Muscle of leg (tissue), 11 donors: Measurements from ENCODE around the gene SGCD. TPM values are rescaled to one million over a fixed set of nuclear protein-coding genes. Genes with fewer than 3 reads are reported as not detected.
A peak's percentile ranks its signal among the peaks of the same experiment; 100 is the strongest.

Experiments
- DNase-seq: peaks from one replicate; pipeline ENCODE4 v3.0.0; 2013
- H3K27ac ChIP-seq: one replicate; pipeline ENCODE4 v1.5.1; 2013; ENCODE audit warnings: mild to moderate bottlenecking, low read length, control low read depth
- H3K27me3 ChIP-seq: one replicate; pipeline ENCODE4 v1.6.1; 2013; ENCODE audit warnings: low read length; ENCODE audit not compliant: control insufficient read depth, insufficient read depth
- H3K36me3 ChIP-seq: one replicate; pipeline ENCODE4 v1.6.1; 2013; ENCODE audit warnings: low read length; ENCODE audit not compliant: control insufficient read depth, insufficient read depth
- H3K4me1 ChIP-seq: one replicate; pipeline ENCODE4 v1.6.1; 2013; ENCODE audit warnings: low read length; ENCODE audit not compliant: control insufficient read depth, insufficient read depth
- H3K4me3 ChIP-seq: one replicate; pipeline ENCODE4 v1.5.1; 2013; ENCODE audit warnings: low read length, control low read depth
- H3K9me3 ChIP-seq: replicated peaks from 2 replicates; pipeline ENCODE4 v1.6.1; 2013; ENCODE audit warnings: low read depth, low read length; ENCODE audit not compliant: control insufficient read depth
- WGBS: methylation state at CpG from one replicate; pipeline ENCODE4 v1.1.5; 2013; ENCODE audit warnings: missing lambda C conversion rate; ENCODE audit not compliant: insufficient coverage; 5-methylcytosine and 5-hydroxymethylcytosine counted together
- polyA plus RNA-seq, 8 donors: library from polyadenylated mRNA; unstranded; fragments of 120-200 nt; gene quantifications; one replicate each; pipeline versions ENCODE4 v1.2.1 to v1.2.3, GENCODE V29; 2013; ENCODE audit warnings: inconsistent platforms in 1 of 8, low replicate concordance in 1 of 8; ENCODE audit not compliant: insufficient read length in 8 of 8, insufficient read depth in 1 of 8
- total RNA-seq: library from RNA; stranded (reverse); fragments of 120-200 nt; gene quantifications from one replicate; pipeline ENCODE4 v1.2.4, GENCODE V29; 2013

Gene SGCD
- total and polyA plus RNA-seq, 9 donors, result 35.2 to 92.5 (median 82.7) TPM

GRCh38 chr5:156707750-156708149 lies 380.8 kb downstream of the SGCD start:
- WGBS, result no CpG with 5 or more reads among the region's 2 CpGs
- no peak overlapping the region for H3K27ac ChIP-seq

GRCh38 chr5:156715287-156715686 lies 388.3 kb downstream of the SGCD start:
- H3K4me3 ChIP-seq, result no peak overlapping the region
- DNase-seq, result no peak
- H3K27ac ChIP-seq, result no peak overlapping the region
- H3K9me3 ChIP-seq, result no peaks in the 10 kb centered on the region
- no CpG with 5 or more reads among the region's 2 CpGs for WGBS
- no peaks in the 10 kb centered on the region for H3K27me3 ChIP-seq
- H3K4me1 ChIP-seq, result peaks cover 2% of the 10 kb centered on the region
- no peaks in the 10 kb centered on the region for H3K36me3 ChIP-seq

More at GRCh38 chr5:156707750-156708149, 380.8 kb downstream of the SGCD start:
- no peak overlapping the region for H3K4me3 ChIP-seq
- H3K4me1 ChIP-seq, result no peaks in the 10 kb centered on the region
- no peaks in the 10 kb centered on the region for H3K36me3 ChIP-seq
- H3K9me3 ChIP-seq, result no peaks in the 10 kb centered on the region
- H3K27me3 ChIP-seq, result no peaks in the 10 kb centered on the region
- DNase-seq, result no peak

- WGBS, result 33% methylated on average over 1 of the region's 4 CpGs
Observed at GRCh38 chr5:156716591-156717380, 389.8 kb downstream of the SGCD start.

GRCh38 chr5:156718985-156719384 lies 392.0 kb downstream of the SGCD start:
- no peaks in the 10 kb centered on the region for H3K36me3 ChIP-seq
- no peaks in the 10 kb centered on the region for H3K27me3 ChIP-seq
- WGBS, result no CpG with 5 or more reads among the region's 1 CpG
- DNase-seq, result no peak
- H3K4me3 ChIP-seq, result no peak overlapping the region
- H3K4me1 ChIP-seq, result peaks cover 2% of the 10 kb centered on the region
- H3K9me3 ChIP-seq, result no peaks in the 10 kb centered on the region
- H3K27ac ChIP-seq, result no peak overlapping the region

More at GRCh38 chr5:156716591-156717380, 389.8 kb downstream of the SGCD start:
- no peaks in the 10 kb centered on the region for H3K36me3 ChIP-seq
- no peaks in the 10 kb centered on the region for H3K9me3 ChIP-seq
- no peaks in the 10 kb centered on the region for H3K27me3 ChIP-seq
- H3K4me1 ChIP-seq, result peaks cover 2% of the 10 kb centered on the region
- no peak overlapping the region for H3K4me3 ChIP-seq
- H3K27ac ChIP-seq, result no peak overlapping the region
- DNase-seq, result peak; percentile 25

- Histone ChIP-seq H3K4me3 (no peak overlapping the region), H3K4me1 (no peaks in the 10 kb centered on the region), H3K9me3 (no peaks in the 10 kb centered on the region), H3K27ac (no peak overlapping the region), H3K27me3 (no peaks in the 10 kb centered on the region), H3K36me3 (no peaks in the 10 kb centered on the region)
- DNase-seq, result no peak
Observed at GRCh38 chr5:156722358-156722757, 395.4 kb downstream of the SGCD start.

- Histone ChIP-seq H3K4me1 (no peaks in the 10 kb centered on the region), H3K27ac (no peak overlapping the region), H3K27me3 (no peaks in the 10 kb centered on the region), H3K9me3 (no peaks in the 10 kb centered on the region), H3K36me3 (no peaks in the 10 kb centered on the region), H3K4me3 (no peak overlapping the region)
- no peak for DNase-seq
- 80% methylated on average over 3 of the region's 3 CpGs for WGBS
Observed at GRCh38 chr5:156735477-156735876, 408.5 kb downstream of the SGCD start.

- no peaks in the 10 kb centered on the region for H3K9me3 ChIP-seq
- no peak overlapping the region for H3K4me3 ChIP-seq
- no peaks in the 10 kb centered on the region for H3K4me1 ChIP-seq
- H3K27ac ChIP-seq, result no peak overlapping the region
- 71% methylated on average over 2 of the region's 5 CpGs for WGBS
- DNase-seq, result no peak
- no peaks in the 10 kb centered on the region for H3K27me3 ChIP-seq
- H3K36me3 ChIP-seq, result no peaks in the 10 kb centered on the region
Observed at GRCh38 chr5:156741516-156741915, 414.6 kb downstream of the SGCD start.

- 60% methylated on average over 1 of the region's 3 CpGs for WGBS
- Histone ChIP-seq H3K9me3 (no peaks in the 10 kb centered on the region), H3K27me3 (no peaks in the 10 kb centered on the region), H3K36me3 (peaks cover 5% of the 10 kb centered on the region), H3K4me3 (no peak overlapping the region), H3K27ac (no peak overlapping the region), H3K4me1 (peaks cover 2% of the 10 kb centered on the region)
- no peak for DNase-seq
Observed at GRCh38 chr5:156753846-156754245, 426.9 kb downstream of the SGCD start.

- no peak for DNase-seq
- no peak overlapping the region for H3K4me3 ChIP-seq
- no peaks in the 10 kb centered on the region for H3K27me3 ChIP-seq
- 71% methylated on average over 1 of the region's 3 CpGs for WGBS
- H3K4me1 ChIP-seq, result peaks cover 5% of the 10 kb centered on the region
- H3K27ac ChIP-seq, result no peak overlapping the region
- H3K36me3 ChIP-seq, result peaks cover 18% of the 10 kb centered on the region
- no peaks in the 10 kb centered on the region for H3K9me3 ChIP-seq
Observed at GRCh38 chr5:156755421-156756087, 428.6 kb downstream of the SGCD start.

- H3K27ac ChIP-seq, result no peak overlapping the region
- H3K36me3 ChIP-seq, result peaks cover 22% of the 10 kb centered on the region
- H3K27me3 ChIP-seq, result no peaks in the 10 kb centered on the region
- DNase-seq, result peak; percentile 46
- peaks cover 5% of the 10 kb centered on the region for H3K4me1 ChIP-seq
- H3K9me3 ChIP-seq, result no peaks in the 10 kb centered on the region
- H3K4me3 ChIP-seq, result no peak overlapping the region
- no CpG with 5 or more reads among the region's 2 CpGs for WGBS
Observed at GRCh38 chr5:156758011-156758791, 431.2 kb downstream of the SGCD start.
